Endothelial cell (in vitro differentiated cells): ENCODE results near the gene FANCE. TPM values are rescaled to one million over a fixed set of nuclear protein-coding genes. Genes with fewer than 3 reads are reported as not detected.

ENCODE experiments used
- DNase-seq: peaks from one replicate; pipeline ENCODE4 v3.0.0; 2021; ENCODE audit warnings: low spot score
- H3K27ac Mint-ChIP-seq: one replicate; pipeline ENCODE4 v1.8.0; 2021; ENCODE audit warnings: mixed read lengths, inconsistent platforms; ENCODE audit not compliant: unreplicated experiment
- H3K27me3 Mint-ChIP-seq: one replicate; pipeline ENCODE4 v1.8.0; 2021; ENCODE audit warnings: mild to moderate bottlenecking, moderate library complexity, mixed read lengths, inconsistent platforms; ENCODE audit not compliant: unreplicated experiment
- H3K36me3 Mint-ChIP-seq: one replicate; pipeline ENCODE4 v1.8.0; 2021; ENCODE audit warnings: mild to moderate bottlenecking, low read depth, mixed read lengths, inconsistent platforms; ENCODE audit not compliant: unreplicated experiment
- H3K4me1 Mint-ChIP-seq: one replicate; pipeline ENCODE4 v1.8.0; 2021; ENCODE audit warnings: mild to moderate bottlenecking, mixed read lengths, inconsistent platforms; ENCODE audit not compliant: unreplicated experiment
- H3K4me3 Mint-ChIP-seq: one replicate; pipeline ENCODE4 v1.8.0; 2021; ENCODE audit warnings: mild to moderate bottlenecking, mixed read lengths, inconsistent platforms; ENCODE audit not compliant: unreplicated experiment
- H3K9me3 Mint-ChIP-seq: one replicate; pipeline ENCODE4 v1.8.0; 2021; ENCODE audit warnings: mixed read lengths, inconsistent platforms; ENCODE audit not compliant: unreplicated experiment
- CTCF ChIP-seq: fragments of 200-600 bp; sonication (generic); IDR thresholded peaks from one replicate; pipeline ENCODE4 v1.5.0; 2021; ENCODE audit warnings: antibody characterized with exemption; ENCODE audit not compliant: unreplicated experiment
- total RNA-seq: library from RNA; stranded (reverse); fragmentation: NEBNext Ultra II Directional; extraction: Animal tissue kit (Norgen Biotek cat#: 25700); gene quantifications from one replicate; pipeline ENCODE4 v1.2.1, GENCODE V29; 2021; ENCODE audit not compliant: unreplicated experiment

The FANCE gene
- total RNA-seq, 1 donor from 2014 or later: 21.8 TPM

DNA sequence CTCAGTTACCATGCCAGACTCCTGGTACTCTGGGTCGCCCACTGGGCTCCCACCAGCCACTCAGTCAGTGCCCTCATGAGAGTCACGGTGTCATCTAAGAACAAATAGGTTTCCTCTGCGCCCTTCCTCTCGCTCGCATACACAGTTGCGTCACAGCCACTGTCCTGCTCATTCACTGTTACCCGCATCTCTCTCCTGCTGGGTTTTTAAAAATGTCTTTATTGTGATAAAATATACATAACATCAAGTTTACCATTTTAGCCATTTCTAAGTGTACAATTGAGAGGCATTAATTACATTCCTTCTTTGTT, 40.8 kb downstream of the FANCE start:
- Mint-ChIP-seq H3K4me3 (peak overlapping the region; percentile 29), H3K9me3 (no peaks in the 10 kb centered on the region), H3K27ac (no peak overlapping the region), H3K27me3 (peaks cover 21% of the 10 kb centered on the region), H3K4me1 (peaks cover 35% of the 10 kb centered on the region), H3K36me3 (peaks cover 6% of the 10 kb centered on the region)
- no peak for TF ChIP-seq CTCF
- no peak for DNase-seq

DNA sequence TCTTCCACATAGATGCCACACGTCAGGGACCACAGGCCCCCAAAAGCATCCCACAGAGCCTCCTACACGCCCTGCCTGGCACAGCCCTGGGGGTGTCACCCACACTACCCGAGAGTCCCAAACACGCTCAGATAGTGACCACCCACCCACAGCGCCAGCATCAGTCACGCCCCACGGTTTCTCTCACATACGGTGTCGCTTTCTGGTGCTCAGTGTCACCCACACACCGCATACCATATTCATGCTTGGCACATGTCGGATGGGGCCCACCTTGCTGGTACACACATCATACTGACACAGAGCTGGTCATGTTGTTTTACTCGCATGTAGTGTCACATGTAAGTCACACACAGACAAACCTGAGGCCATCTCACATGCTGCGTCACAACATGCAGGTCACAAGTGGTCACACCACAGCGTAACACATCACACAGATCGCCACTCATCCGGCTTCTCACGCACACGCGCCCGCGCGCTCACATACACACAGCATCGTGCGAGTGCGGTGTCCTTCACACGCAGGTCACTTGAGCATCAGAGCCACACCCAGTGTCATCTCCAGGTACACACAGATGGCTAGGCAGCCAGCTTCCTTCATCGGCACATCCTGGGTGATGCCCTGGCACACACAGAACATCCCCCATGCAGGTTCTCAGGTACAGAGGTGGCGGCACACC, 41.3 kb downstream of the FANCE start:
- DNase-seq: no peak
- no peaks in the 10 kb centered on the region for H3K9me3 Mint-ChIP-seq
- H3K27ac Mint-ChIP-seq: peak overlapping the region; percentile 5
- no peak for TF ChIP-seq CTCF
- peaks cover 7% of the 10 kb centered on the region for H3K36me3 Mint-ChIP-seq
- H3K4me1 Mint-ChIP-seq: peaks cover 32% of the 10 kb centered on the region
- peaks cover 23% of the 10 kb centered on the region for H3K27me3 Mint-ChIP-seq
- peak overlapping the region; percentile 29 for H3K4me3 Mint-ChIP-seq

DNA sequence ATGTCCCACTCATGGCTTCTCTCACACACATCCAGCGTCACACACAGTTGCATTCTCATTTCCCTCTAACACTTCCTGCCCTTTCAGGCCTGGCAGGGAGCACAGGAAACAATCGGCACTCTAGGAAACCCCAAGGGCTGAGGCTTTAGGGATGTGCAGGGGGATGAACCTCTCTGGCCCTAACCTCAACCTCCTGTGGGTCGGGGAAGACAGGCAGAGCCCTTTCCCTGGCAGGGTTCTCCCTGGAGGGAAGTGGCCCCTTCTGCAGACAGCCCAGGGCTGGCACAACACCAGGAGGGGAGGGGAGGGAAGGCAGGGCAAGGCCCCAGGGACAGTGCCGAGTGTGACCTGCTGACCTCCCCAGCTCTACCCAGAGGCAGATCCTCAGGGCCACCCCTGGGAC, 42.0 kb downstream of the FANCE start:
- H3K9me3 Mint-ChIP-seq: no peaks in the 10 kb centered on the region

DNA sequence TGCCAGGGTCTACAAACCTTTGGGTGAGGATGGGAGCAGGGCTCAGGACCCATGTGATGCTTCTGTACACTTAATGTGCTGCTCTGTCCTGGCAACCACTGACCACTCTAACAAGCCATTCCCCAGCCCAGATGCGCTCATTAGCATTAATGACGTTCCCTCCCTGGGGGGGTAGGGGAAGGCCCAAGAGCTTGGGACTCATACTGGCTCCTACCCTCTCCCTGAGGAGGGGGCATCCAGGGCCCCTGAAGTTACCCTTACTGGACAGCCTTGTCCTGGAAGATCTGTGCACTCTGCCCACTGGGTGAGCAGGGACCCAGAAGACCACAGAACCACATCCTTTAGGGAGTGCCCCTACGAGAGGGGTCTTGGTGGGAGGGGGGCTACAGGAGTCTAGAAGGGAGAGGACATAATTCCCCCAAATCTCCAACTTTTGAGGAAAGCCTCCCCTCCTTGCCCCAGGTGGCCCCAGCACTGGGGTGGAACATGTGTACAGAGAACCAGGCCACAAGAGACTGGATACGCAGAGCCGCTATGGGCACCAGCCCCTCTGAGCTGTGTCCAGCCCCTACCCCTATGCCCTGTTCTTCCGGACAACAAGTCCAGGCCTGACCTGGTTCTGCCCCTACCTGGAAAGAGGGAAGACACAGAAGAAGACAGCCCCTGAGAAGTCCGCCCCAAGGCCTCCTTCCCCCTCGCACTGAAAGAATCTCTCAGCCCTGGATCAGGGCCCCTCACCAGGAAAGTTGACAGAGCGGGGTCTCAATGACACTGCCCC, 43.3 kb downstream of the FANCE start:
- H3K4me1 Mint-ChIP-seq: peaks cover 34% of the 10 kb centered on the region
- no peaks in the 10 kb centered on the region for H3K9me3 Mint-ChIP-seq
- no peak for TF ChIP-seq CTCF
- H3K27me3 Mint-ChIP-seq: peaks cover 30% of the 10 kb centered on the region
- DNase-seq: no peak
- peak overlapping the region; percentile 81 for H3K4me3 Mint-ChIP-seq
- H3K36me3 Mint-ChIP-seq: peaks cover 11% of the 10 kb centered on the region
- H3K27ac Mint-ChIP-seq: no peak overlapping the region

More for the DNA sequence above, 42.0 kb downstream of the FANCE start:
- Mint-ChIP-seq H3K27ac (peak overlapping the region; percentile 5), H3K27me3 (peaks cover 30% of the 10 kb centered on the region), H3K4me3 (peak overlapping the region; percentile 29), H3K4me1 (peaks cover 37% of the 10 kb centered on the region), H3K36me3 (peaks cover 11% of the 10 kb centered on the region)
- TF ChIP-seq CTCF: no peak
- DNase-seq: peak; percentile 47
